ENCODE measurements around the gene POLN.

GRCh38 chr4:2051086-2051485 lies 190.8 kb downstream of the POLN start:
- TF ChIP-seq CTCF (conservative IDR thresholded peaks at IDR 0.05; ENCODE audit: low read depth in 2 of 2) (no peak), POLR2AphosphoS5 (IDR thresholded peaks at IDR 0.05; ENCODE audit: low read depth) (no peak), ZNF331 (CRISPR knock-in tag; IDR thresholded peaks at IDR 0.05; ENCODE audit: low read depth) (no peak), ZNF114 (CRISPR knock-in tag; IDR thresholded peaks at IDR 0.05) (no peak), EZH2 (IDR thresholded peaks at IDR 0.05; ENCODE audit: low read depth, unreplicated experiment) (no peak)
